Heart left ventricle (tissue), 13 donors: ENCODE measurements around the gene NR1H3.

Experiments
- CTCF ChIP-seq, 12 donors: fragments of 200-600 bp; sonication (generic) in 4 of 12; IDR thresholded peaks; one replicate each; pipeline versions ENCODE4 v1.5.0 to v1.8.0; 2018 to 2022; ENCODE audit warnings: antibody characterized with exemption in 12 of 12, mild to moderate bottlenecking in 5 of 12
- POLR2A ChIP-seq, 2 donors: fragments of 450-650 bp; IDR thresholded peaks; one replicate each; pipeline ENCODE4 v1.6.1; 2017; ENCODE audit warnings: antibody characterized with exemption in 2 of 2, mild to moderate bottlenecking in 2 of 2, moderate library complexity in 2 of 2
- donor health status: ischemic (EF 13 %, LVEDD 7.1; RV severe dilation, severe dysfunction).
- donor health status: DM: no; HTN: yes; CAD: no.
- donor health status: DM: no; HTN: no; CAD: no.
- donor health status: ischemic (EF 25% LVEDD 6.9; RV normal size, moderate dysfunction).
- donor health status: ischemic (EF 25% LVEDD 5.7; RV mildly dilated, moderate dysfunction).
- donor health status: ischemic (EF 35%, LVEDD 5.7; RV mildly dilated, moderate dysfunction).
- donor health status: nonischemic (EF 11% LVEDD 7.7; RV severe dilation, severe dysfunction).
- donor health status: DM: yes; HTN: yes; CAD: no.
- donor health status: PGD.
- donor health status: ischemic (EF 29% LVEDD 5.4; RV normal size, mild dysfunction).
- donor health status: nonischemic (EF 23%, LVEDD 6.1; RV moderate dilation, normal function).

DNA sequence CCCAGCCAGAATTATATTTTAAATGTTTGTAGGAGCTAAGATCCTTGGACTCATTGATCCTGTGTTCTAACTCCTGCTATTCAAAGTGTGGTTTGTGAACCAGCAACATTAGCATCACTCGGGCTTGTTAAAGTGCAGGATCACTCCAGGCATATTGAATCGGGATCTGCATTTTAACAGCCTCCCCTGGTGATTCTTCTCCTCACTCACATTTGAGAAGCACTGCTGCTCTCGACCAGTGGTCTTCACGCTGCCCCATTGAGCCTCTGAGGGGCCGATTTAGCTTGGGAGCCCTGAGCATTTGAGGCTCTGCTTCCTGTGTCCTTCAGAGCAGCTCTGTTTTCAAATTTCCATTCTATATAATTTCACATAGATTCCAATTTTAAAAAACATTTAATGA, 23.1 kb downstream of the NR1H3 start:
- no peak for TF ChIP-seq CTCF (IDR thresholded peaks at IDR 0.05)
- no peak for TF ChIP-seq POLR2A (IDR thresholded peaks at IDR 0.05)
